Activated CD4-positive, alpha-beta T cell treated with anti-CD3 and anti-CD28 coated beads, Interleukin-2, amount 10 ng/mL, durations not matched to agents 7 days and 5 days (primary cell): ENCODE results near the gene CKAP5. TPM values are rescaled to one million over a fixed set of nuclear protein-coding genes. Genes with fewer than 3 reads are reported as not detected.

ENCODE experiments used
- CTCF ChIA-PET: fragments of 350-600 bp; sonication (Branson Sonifier 250); formaldehyde crosslinking; loops from one replicate; lab custom pipeline; 2021; ENCODE audit warnings: antibody characterized with exemption; lab: Charles Lee
- POLR2A ChIA-PET: fragments of 350-600 bp; sonication (Branson Sonifier 250); formaldehyde crosslinking; loops from one replicate; lab custom pipeline; 2021; ENCODE audit warnings: antibody characterized with exemption; lab: Charles Lee
- DNase-seq: peaks from one replicate; pipeline ENCODE4 v3.0.0-alpha.2; 2020
- H3K27ac Mint-ChIP-seq: one replicate; pipeline ENCODE4 v1.8.0; 2021; ENCODE audit warnings: mild to moderate bottlenecking, moderate library complexity, mixed read lengths
- H3K27me3 Mint-ChIP-seq: one replicate; pipeline ENCODE4 v1.8.0; 2021; ENCODE audit warnings: mixed read lengths
- H3K36me3 Mint-ChIP-seq: one replicate; pipeline ENCODE4 v1.8.0; 2021; ENCODE audit warnings: low read depth, mixed read lengths
- H3K4me1 Mint-ChIP-seq: one replicate; pipeline ENCODE4 v1.8.0; 2021; ENCODE audit warnings: mixed read lengths
- H3K4me3 Mint-ChIP-seq: one replicate; pipeline ENCODE4 v1.8.0; 2021; ENCODE audit warnings: mild to moderate bottlenecking, moderate library complexity, mixed read lengths
- H3K9me3 Mint-ChIP-seq: one replicate; pipeline ENCODE4 v1.8.0; 2021; ENCODE audit warnings: mixed read lengths
- microRNA-seq: library from miRNA; unstranded; fragments of <30 nt; microRNA quantifications from one replicate; pipeline ENCODE4 v1.2.0, GENCODE V29; 2021; ENCODE audit warnings: borderline microRNAs expressed, borderline replicate concordance
- total RNA-seq, 2 experiments: library from RNA; stranded (reverse); gene quantifications; one replicate each; pipeline ENCODE4 v1.2.3, GENCODE V29; 2021

CKAP5 gene
- total RNA-seq, 2 experiments from 2014 or later, result 171 to 189 TPM

DNA sequence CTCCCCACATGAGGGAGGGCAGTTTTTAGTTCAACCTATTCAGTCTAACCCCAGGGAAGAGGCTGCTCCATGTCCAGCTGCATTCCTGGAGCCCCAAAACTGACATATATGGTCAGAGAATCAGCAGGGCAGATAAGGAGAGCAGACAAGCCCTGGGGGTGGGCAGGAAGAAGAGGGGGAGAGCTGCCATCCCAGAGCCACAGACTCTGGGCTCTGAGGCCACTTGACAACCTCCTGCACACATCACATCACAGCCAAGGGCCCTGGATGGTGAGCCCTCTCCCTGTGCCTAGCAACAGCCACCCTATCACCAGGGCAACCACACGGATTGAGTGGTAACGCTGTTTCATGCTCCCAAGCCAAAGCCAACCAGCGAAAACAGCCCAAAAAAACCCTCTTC, 148.8 kb downstream of the CKAP5 start:
- H3K27ac Mint-ChIP-seq, result peak overlapping the region; percentile 72
- no peak for DNase-seq
- H3K9me3 Mint-ChIP-seq, result no peaks in the 10 kb centered on the region
- ChIA-PET CTCF (interaction anchor here (0.6 to 1.1 kb wide), 4 partner anchors 9 to 602 kb away, joined by 3 to 6 read pairs (median 3); no protein-coding TSS in a partner anchor), POLR2A (no interaction called here)
- no peak overlapping the region for H3K4me3 Mint-ChIP-seq
- peaks cover 39% of the 10 kb centered on the region for H3K4me1 Mint-ChIP-seq
- peaks cover 42% of the 10 kb centered on the region for H3K36me3 Mint-ChIP-seq
- no peaks in the 10 kb centered on the region for H3K27me3 Mint-ChIP-seq

DNA sequence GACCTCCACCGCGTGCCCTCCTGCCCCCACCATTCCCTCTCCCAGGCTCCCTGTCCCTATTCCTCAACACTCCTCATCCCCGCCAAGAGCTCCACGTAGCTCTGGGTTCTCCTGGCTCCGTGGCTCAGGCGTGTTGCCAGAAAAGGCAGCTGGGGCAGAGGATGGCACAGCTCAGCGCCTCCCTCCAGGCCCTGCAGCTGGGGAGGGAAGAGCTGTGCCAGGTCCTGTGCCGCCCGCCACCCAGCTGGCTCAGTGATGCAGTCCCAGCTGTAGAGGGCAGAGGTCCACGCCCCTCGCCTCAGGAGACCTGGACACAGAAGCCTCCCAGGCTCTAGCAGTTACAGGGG, 149.9 kb downstream of the CKAP5 start:
- peaks cover 28% of the 10 kb centered on the region for H3K4me1 Mint-ChIP-seq
- no peaks in the 10 kb centered on the region for H3K9me3 Mint-ChIP-seq
- no peak for DNase-seq
- ChIA-PET CTCF (interaction anchor here (1.3 kb wide), 1 partner anchor 15 kb away, joined by 3 read pairs; no protein-coding TSS in a partner anchor), POLR2A (no interaction called here)
- no peak overlapping the region for H3K27ac Mint-ChIP-seq
- no peak overlapping the region for H3K4me3 Mint-ChIP-seq
- H3K36me3 Mint-ChIP-seq, result peaks cover 37% of the 10 kb centered on the region
- no peaks in the 10 kb centered on the region for H3K27me3 Mint-ChIP-seq

DNA sequence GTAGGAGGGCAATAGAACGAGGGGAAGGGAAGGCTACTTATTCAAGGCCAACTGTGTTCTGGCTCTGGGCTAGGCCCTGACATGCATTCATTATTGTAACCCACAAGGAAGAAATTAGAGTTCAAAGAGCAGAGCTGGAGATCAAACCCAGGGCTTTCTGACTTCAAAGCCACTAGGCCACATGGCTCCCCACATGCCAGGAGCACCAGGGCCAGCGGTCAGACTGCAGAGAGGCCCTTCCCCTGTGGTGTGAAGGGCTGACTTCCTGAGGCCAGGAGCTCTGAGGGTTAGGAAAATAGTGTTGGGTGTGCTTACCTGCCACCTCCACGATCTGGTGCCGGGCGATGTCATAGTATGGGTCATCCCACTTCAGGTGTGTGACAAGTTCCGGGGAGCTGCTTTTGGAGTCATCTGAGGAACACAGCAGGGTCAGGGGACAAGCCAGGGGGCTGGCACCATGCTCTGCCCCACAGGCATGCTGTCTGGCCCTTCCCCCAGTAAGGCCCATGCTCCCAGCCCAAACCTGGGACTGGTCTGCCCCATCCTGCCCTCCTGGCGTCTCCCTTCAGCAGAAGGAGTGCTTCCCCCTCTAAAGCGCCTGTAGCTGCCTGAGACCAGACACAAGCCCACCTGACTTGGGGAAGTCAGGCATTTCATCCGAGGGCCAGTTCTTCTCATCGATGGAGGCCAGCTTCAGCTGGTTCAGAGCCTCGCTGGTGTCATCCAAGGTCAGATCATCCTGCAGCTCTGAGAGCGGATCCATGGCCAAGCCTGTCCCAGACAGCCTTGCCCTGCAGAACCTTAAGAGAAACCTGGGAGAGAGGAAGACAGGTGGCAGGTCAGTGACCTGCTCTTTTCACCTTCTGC, 150.5 kb downstream of the CKAP5 start:
- Mint-ChIP-seq H3K27me3 (no peaks in the 10 kb centered on the region), H3K36me3 (peaks cover 35% of the 10 kb centered on the region), H3K27ac (no peak overlapping the region), H3K9me3 (no peaks in the 10 kb centered on the region), H3K4me3 (no peak overlapping the region), H3K4me1 (peaks cover 28% of the 10 kb centered on the region)
- CTCF ChIA-PET, result interaction anchor here (1.3 to 1.5 kb wide), 2 partner anchors 11 to 16 kb away, joined by 3 read pairs; no protein-coding TSS in a partner anchor
- DNase-seq, result no peak
- POLR2A ChIA-PET, result no interaction called here

DNA sequence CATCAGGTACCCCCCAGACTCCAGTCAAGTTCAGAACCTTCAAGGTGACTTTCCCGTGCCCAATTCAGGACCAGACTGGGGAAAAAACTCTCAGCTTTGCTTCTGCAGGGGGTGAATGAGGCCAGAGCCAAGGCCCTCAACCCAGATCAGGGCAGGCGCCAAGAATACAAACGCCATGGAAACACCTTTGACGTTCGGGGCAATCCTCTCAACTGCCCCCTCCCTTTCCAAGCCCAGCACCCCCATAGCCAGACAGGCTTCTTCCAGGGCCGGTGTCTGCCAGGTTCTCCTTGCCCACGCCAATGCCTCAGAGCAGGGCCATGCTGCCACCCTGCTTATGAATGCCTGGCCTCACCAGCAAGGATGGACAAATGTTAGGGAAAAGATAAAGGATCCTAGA, 151.5 kb downstream of the CKAP5 start:
- H3K27ac Mint-ChIP-seq, result peak overlapping the region; percentile 9
- no peaks in the 10 kb centered on the region for H3K9me3 Mint-ChIP-seq
- no peaks in the 10 kb centered on the region for H3K27me3 Mint-ChIP-seq
- no peak for DNase-seq
- POLR2A ChIA-PET, result no interaction called here
- H3K36me3 Mint-ChIP-seq, result peaks cover 33% of the 10 kb centered on the region
- CTCF ChIA-PET, result interaction anchor here (1.5 kb wide), 1 partner anchor 12 kb away, joined by 3 read pairs; no protein-coding TSS in a partner anchor
- H3K4me1 Mint-ChIP-seq, result peaks cover 23% of the 10 kb centered on the region
- no peak overlapping the region for H3K4me3 Mint-ChIP-seq

GRCh38 chr11:46694072-46694471, 152.0 kb downstream of the CKAP5 start:
- ChIA-PET CTCF (no interaction called here), POLR2A (no interaction called here)
- no peak overlapping the region for H3K27ac Mint-ChIP-seq
- H3K4me1 Mint-ChIP-seq, result peaks cover 19% of the 10 kb centered on the region
- H3K36me3 Mint-ChIP-seq, result peaks cover 33% of the 10 kb centered on the region
- H3K9me3 Mint-ChIP-seq, result no peaks in the 10 kb centered on the region
- no peak overlapping the region for H3K4me3 Mint-ChIP-seq
- H3K27me3 Mint-ChIP-seq, result no peaks in the 10 kb centered on the region
- no peak for DNase-seq

GRCh38 chr11:46693597-46694012, 152.5 kb downstream of the CKAP5 start:
- CTCF ChIA-PET, result interaction anchor here (0.7 to 1.9 kb wide), 2 partner anchors 23 to 51 kb away, joined by 4 read pairs; no protein-coding TSS in a partner anchor
- Mint-ChIP-seq H3K36me3 (peaks cover 32% of the 10 kb centered on the region), H3K27me3 (no peaks in the 10 kb centered on the region), H3K9me3 (no peaks in the 10 kb centered on the region), H3K27ac (no peak overlapping the region), H3K4me1 (peaks cover 14% of the 10 kb centered on the region), H3K4me3 (no peak overlapping the region)
- no peak for DNase-seq
- POLR2A ChIA-PET, result no interaction called here

Small RNA genes lying within 50 kb of the gene (microRNA-seq; reads per million reads assigned to microRNA genes)
- gene MIR5582, result 5.1 reads per million, percentile 27 among the genes with 10 or more reads in this experiment

Other genes starting within 250 kb of the CKAP5 start
- 1 to 10 TPM; 6.3 to 6.6 TPM for gene HARBI1, start 229.1 kb downstream of the CKAP5 start, total RNA-seq
- 10 to 100 TPM; 56.8 to 62.1 TPM for gene ATG13, start 228.7 kb downstream of the CKAP5 start, total RNA-seq
- gene ARHGAP1, start 145.7 kb downstream of the CKAP5 start, total RNA-seq, result 10 to 100 TPM; 83.8 to 88.8 TPM
- gene ZNF408, start 145.2 kb downstream of the CKAP5 start, total RNA-seq, result 10 to 100 TPM; 11.7 to 16.3 TPM
- under 1 TPM in 1 of 2 experiments, not detected in 1; 0.15 TPM for gene F2, start 127.1 kb downstream of the CKAP5 start, total RNA-seq
- gene LRP4, start 72.3 kb upstream of the CKAP5 start, total RNA-seq, result under 1 TPM; 0.02 to 0.15 TPM
- gene CSTPP1, start 90.5 kb upstream of the CKAP5 start, total RNA-seq, result 10 to 100 TPM; 18.2 to 18.9 TPM